ENCODE results near the gene RGS11. TPM values are rescaled to one million over a fixed set of nuclear protein-coding genes. Genes with fewer than 3 reads are reported as not detected.
A peak's percentile ranks its signal among the peaks of the same experiment; 100 is the strongest.

RGS11 gene
- total RNA-seq, 1 experiment from 2014 or later, result 0.85 TPM

GRCh38 chr16:283033-283805 lies 7.5 kb upstream of the RGS11 start, which contains the start of gene PDIA2:
Gene PDIA2 (plus strand): TSS chr16:283164. CDS start chr16:283170, 6 bp downstream.
- H3K27ac Mint-ChIP-seq (ENCODE audit: unreplicated experiment), result no peak within 1 kb of the TSS

GRCh38 chr16:282491-282890 lies 6.7 kb upstream of the RGS11 start:
- TF ChIP-seq CTCF (IDR thresholded peaks at IDR 0.05; ENCODE audit: unreplicated experiment), result no peak
- H3K27me3 Mint-ChIP-seq (ENCODE audit: unreplicated experiment), result peaks cover 28% of the 10 kb centered on the region
- BruUV-seq (replicated peaks), result no TSS peak

More at GRCh38 chr16:283033-283805, 7.5 kb upstream of the RGS11 start, which contains the start of gene PDIA2:
- no peaks in the 10 kb centered on the region for H3K9me3 Mint-ChIP-seq (ENCODE audit: low read depth, unreplicated experiment)
- no peak for DNase-seq
- peaks cover 9% of the 10 kb centered on the region for H3K4me1 Mint-ChIP-seq (ENCODE audit: low read depth, unreplicated experiment)
- intact Hi-C loops (cut with micrococcal nuclease; ENCODE audit: unreplicated experiment), result no loop called here
- CTCF ChIA-PET, result interaction anchor here (0.6 kb wide), 1 partner anchor 76 kb away, joined by 3 read pairs; no protein-coding TSS in a partner anchor
- TF ChIP-seq CTCF (IDR thresholded peaks at IDR 0.05; ENCODE audit: unreplicated experiment), result no peak
- peaks cover 22% of the 10 kb centered on the region for H3K36me3 Mint-ChIP-seq (ENCODE audit: insufficient read depth, unreplicated experiment)
- no TSS peak for BruUV-seq (replicated peaks)
- H3K27me3 Mint-ChIP-seq (ENCODE audit: unreplicated experiment), result peaks cover 28% of the 10 kb centered on the region
- H3K4me3 Mint-ChIP-seq (ENCODE audit: low read depth, unreplicated experiment), result no peak within 1 kb of the TSS

GRCh38 chr16:281660-282255 lies 6.0 kb upstream of the RGS11 start:
- Mint-ChIP-seq H3K9me3 (ENCODE audit: low read depth, unreplicated experiment) (no peaks in the 10 kb centered on the region), H3K27me3 (ENCODE audit: unreplicated experiment) (peaks cover 34% of the 10 kb centered on the region), H3K4me3 (ENCODE audit: low read depth, unreplicated experiment) (peak overlapping the region; percentile 40), H3K4me1 (ENCODE audit: low read depth, unreplicated experiment) (peaks cover 9% of the 10 kb centered on the region), H3K27ac (ENCODE audit: unreplicated experiment) (no peak overlapping the region), H3K36me3 (ENCODE audit: insufficient read depth, unreplicated experiment) (peaks cover 9% of the 10 kb centered on the region)
- DNase-seq, result no peak
- CTCF ChIA-PET, result no interaction called here
- no TSS peak for BruUV-seq (replicated peaks)
- intact Hi-C loops (cut with micrococcal nuclease; ENCODE audit: unreplicated experiment), result no loop called here
- TF ChIP-seq CTCF (IDR thresholded peaks at IDR 0.05; ENCODE audit: unreplicated experiment), result no peak

More at GRCh38 chr16:282491-282890, 6.7 kb upstream of the RGS11 start:
- intact Hi-C loops (cut with micrococcal nuclease; ENCODE audit: unreplicated experiment), result no loop called here
- H3K27ac Mint-ChIP-seq (ENCODE audit: unreplicated experiment), result no peak overlapping the region
- CTCF ChIA-PET, result interaction anchor here (0.6 kb wide), 1 partner anchor 76 kb away, joined by 3 read pairs; no protein-coding TSS in a partner anchor
- DNase-seq, result no peak
- peaks cover 9% of the 10 kb centered on the region for H3K4me1 Mint-ChIP-seq (ENCODE audit: low read depth, unreplicated experiment)
- H3K36me3 Mint-ChIP-seq (ENCODE audit: insufficient read depth, unreplicated experiment), result peaks cover 16% of the 10 kb centered on the region
- H3K9me3 Mint-ChIP-seq (ENCODE audit: low read depth, unreplicated experiment), result no peaks in the 10 kb centered on the region
- H3K4me3 Mint-ChIP-seq (ENCODE audit: low read depth, unreplicated experiment), result no peak overlapping the region

- peaks cover 9% of the 10 kb centered on the region for H3K36me3 Mint-ChIP-seq (ENCODE audit: insufficient read depth, unreplicated experiment)
- no peaks in the 10 kb centered on the region for H3K9me3 Mint-ChIP-seq (ENCODE audit: low read depth, unreplicated experiment)
- CTCF ChIA-PET, result no interaction called here
- peaks cover 9% of the 10 kb centered on the region for H3K4me1 Mint-ChIP-seq (ENCODE audit: low read depth, unreplicated experiment)
- H3K4me3 Mint-ChIP-seq (ENCODE audit: low read depth, unreplicated experiment), result peak overlapping the region; percentile 40
- DNase-seq, result no peak
- H3K27ac Mint-ChIP-seq (ENCODE audit: unreplicated experiment), result no peak overlapping the region
- intact Hi-C loops (cut with micrococcal nuclease; ENCODE audit: unreplicated experiment), result no loop called here
- H3K27me3 Mint-ChIP-seq (ENCODE audit: unreplicated experiment), result peaks cover 40% of the 10 kb centered on the region
- TF ChIP-seq CTCF (IDR thresholded peaks at IDR 0.05; ENCODE audit: unreplicated experiment), result no peak
- BruUV-seq (replicated peaks), result no TSS peak
These were observed 5.4 kb upstream of the RGS11 start for GRCh38 chr16:280991-281659.
